ENCODE measurements around the gene TEAD2.

- TF ChIP-seq CTCF (IDR thresholded peaks at IDR 0.05) (no peak), POLR2A (IDR thresholded peaks at IDR 0.05) (no peak)
Observed at GRCh38 chr19:49309087-49309486, 53.1 kb downstream of the TEAD2 start.

All from esophagus squamous epithelium (tissue), 4 donors.